ENCODE measurements around the gene STK35.

DNA sequence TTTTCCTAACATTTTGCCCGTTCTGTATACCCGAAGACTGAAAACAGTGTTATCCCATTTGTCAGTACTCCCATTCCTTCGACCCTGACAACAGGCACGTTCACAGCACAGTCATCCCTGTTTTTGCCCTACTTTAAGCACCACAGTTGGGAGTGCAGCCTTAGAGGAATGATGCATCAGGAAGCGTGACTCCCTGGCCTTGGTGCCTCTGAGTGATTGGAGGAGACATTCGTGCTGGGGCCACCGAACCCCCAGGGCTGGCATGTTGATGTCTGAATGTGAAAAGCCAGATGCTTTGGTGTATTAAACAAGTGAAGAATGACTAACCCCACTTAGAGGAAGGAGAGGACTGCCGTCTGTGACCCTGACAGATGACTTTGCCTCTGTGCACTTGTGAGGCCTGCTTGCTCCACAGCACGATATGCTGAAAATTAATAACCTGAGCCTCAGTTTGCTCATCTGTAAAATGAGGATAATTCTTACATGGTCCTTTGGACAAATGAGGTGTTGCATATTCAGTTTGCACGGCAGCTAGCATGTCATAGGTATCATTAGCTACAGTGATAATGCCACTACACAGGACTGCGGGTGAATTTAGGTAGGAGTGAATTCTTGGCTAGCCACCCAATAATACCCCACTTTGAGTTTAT, 36.0 kb downstream of the STK35 start:
- TF ChIP-seq, protein P1, sequence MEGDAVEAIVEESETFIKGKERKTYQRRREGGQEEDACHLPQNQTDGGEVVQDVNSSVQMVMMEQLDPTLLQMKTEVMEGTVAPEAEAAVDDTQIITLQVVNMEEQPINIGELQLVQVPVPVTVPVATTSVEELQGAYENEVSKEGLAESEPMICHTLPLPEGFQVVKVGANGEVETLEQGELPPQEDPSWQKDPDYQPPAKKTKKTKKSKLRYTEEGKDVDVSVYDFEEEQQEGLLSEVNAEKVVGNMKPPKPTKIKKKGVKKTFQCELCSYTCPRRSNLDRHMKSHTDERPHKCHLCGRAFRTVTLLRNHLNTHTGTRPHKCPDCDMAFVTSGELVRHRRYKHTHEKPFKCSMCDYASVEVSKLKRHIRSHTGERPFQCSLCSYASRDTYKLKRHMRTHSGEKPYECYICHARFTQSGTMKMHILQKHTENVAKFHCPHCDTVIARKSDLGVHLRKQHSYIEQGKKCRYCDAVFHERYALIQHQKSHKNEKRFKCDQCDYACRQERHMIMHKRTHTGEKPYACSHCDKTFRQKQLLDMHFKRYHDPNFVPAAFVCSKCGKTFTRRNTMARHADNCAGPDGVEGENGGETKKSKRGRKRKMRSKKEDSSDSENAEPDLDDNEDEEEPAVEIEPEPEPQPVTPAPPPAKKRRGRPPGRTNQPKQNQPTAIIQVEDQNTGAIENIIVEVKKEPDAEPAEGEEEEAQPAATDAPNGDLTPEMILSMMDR (IDR thresholded peaks at IDR 0.05; ENCODE audit: borderline replicate concordance, extremely low read depth, low read length, poor library complexity, severe bottlenecking): no peak
- TF ChIP-seq EZH2 (IDR thresholded peaks at IDR 0.05; ENCODE audit: borderline replicate concordance, low read depth, low read length, severe bottlenecking): no peak
